Germinal center (tissue), 1 donor: ENCODE data around the gene NAALADL2.

ENCODE experiments used
- DNase-seq: peaks from one replicate; pipeline ENCODE4 v3.0.0; 2012; ENCODE audit warnings: mixed read lengths, low spot score

NAALADL2 gene

GRCh38 chr3:175001091-175001490 is 142.0 kb downstream of the NAALADL2 start:
- no peak for DNase-seq

DNA sequence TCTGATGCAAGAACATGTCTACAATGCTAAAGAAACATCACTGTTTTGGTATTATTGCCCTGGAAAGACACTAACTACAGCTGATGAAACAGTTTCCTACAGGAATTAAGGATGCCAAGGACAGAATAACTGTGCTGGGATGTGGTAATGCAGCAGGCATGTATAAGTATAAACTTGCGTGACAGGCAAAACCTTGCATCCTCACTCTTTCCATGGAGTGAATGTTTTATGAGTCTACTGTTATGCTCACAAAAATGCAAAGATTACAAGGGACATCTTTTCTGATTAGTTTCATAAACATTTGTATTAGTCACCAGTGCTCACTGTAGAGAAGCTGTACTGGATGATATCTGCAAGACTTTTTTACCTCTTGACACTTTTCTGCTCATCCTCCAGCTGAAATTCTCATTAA is 143.6 kb downstream of the NAALADL2 start:
- no peak for DNase-seq

GRCh38 chr3:175003590-175003989 is 144.5 kb downstream of the NAALADL2 start:
- no peak for DNase-seq

DNA sequence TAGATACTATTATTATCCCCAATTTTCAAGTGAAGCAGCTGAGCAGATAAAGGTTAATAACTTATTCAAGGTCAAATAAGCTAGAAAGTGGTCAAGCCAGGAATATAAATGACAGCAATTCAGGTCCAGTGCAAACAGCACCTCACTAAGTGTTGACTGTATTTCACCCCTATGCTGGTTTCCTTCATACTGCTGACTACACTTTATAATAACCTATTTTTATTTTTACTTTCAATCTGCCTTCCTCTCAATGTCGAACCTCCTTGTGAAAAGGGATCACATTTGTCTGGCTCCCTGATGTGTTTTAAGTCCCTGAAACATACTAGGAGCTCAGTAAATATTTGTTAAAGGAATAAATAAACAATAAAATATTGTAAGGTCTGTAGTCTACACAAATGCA is 146.1 kb downstream of the NAALADL2 start:
- DNase-seq = no peak

DNA sequence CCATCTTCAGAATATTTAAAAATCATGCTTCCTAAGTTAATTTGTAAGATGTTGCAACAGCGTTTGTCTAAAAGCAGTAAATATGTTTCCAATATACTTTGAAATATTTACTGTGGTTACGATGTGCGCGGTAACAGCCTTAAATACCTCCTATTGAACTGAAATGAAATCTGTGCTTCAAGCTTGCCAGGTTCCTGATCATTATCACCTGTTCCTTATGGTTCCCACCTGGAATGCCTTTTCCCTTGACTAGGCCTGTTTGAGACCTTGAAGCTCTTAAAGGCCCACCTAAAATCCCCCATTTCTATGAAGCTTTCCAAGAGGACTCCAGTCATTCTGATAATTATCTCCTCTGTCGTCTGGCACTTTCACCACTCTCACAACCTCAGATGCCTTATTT is 146.7 kb downstream of the NAALADL2 start:
- DNase-seq = no peak

DNA sequence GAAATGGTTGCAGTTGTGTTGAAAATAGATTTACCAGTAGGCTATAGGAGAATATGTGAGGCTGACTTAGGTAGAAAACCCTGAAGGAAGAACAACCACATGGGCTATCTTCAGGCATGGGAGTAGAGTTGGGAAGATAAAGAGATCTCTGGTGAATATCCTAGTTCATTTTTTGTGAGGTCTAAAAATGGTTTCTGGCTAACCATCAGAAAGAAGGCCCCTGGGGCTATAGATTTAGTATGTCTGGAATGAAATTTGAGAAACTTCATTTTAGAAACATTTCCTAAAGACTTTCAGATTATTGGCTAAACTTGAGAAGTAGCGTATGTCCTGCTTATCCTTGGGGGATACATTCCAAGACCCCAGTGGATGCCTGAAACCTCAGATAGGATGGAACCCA is 148.2 kb downstream of the NAALADL2 start:
- no peak for DNase-seq

- DNase-seq = no peak
These were observed 150.2 kb downstream of the NAALADL2 start for GRCh38 chr3:175009295-175009694.

DNA sequence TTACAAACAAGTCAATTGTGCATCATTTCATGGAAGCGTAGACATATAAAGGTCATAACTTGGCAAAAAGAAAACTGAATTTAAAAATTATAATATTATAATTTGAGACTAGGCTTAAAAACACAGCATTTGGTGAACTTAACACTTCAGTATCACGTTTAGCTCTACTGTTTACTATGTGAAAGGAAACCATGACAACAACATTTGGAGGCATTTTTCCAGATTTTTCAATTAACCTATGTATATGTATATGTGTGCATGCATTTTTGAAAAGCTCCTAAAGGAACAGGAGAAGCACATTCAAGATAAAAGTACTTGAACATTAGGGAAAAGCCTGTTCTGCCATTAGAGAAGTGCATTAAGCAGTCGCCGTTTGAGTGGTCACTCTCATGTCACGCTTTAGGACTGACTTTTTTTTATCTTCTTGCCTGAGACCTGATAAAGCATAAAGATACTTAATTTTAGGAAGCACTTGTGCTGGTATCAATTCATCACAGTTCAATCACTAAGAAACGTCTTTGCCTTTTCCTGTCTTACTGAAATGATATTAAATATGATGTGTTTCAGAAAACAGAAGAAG is 156.0 kb downstream of the NAALADL2 start:
- no peak for DNase-seq

DNA sequence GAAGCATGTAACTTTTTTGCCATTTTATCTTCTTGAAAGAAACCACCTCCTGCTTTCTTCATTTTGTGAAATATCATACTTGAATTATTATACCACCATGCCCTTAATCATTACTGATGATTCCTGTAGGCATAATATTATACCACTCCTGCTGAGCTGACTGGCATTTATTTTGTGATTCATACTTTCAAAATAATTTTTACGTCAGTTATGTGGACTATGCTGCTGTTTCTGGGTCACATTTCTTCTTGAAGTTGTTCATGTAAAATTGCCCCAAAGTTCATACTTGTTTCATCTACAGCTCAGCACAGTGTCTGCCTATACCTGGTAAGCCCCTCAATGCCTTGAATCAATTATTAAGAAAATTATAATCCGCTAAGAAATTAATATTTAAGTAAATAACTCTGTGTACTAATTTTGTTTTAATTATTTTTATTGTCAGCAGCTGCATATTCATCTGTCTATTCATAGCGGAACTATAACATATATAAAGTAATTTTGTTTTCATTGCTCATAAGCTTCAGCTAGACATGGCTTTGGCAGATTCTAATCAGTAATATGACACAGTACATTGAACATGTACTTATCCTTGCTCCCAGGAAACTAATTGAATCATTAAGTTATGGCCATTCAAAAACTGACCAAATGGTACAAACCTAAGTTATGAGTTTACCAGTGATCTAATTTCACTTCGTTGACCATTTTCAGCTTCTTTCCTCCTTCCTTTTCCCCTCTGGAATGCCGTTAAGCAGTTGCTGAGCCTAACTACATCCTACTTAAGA is 160.0 kb downstream of the NAALADL2 start:
- DNase-seq = no peak

DNA sequence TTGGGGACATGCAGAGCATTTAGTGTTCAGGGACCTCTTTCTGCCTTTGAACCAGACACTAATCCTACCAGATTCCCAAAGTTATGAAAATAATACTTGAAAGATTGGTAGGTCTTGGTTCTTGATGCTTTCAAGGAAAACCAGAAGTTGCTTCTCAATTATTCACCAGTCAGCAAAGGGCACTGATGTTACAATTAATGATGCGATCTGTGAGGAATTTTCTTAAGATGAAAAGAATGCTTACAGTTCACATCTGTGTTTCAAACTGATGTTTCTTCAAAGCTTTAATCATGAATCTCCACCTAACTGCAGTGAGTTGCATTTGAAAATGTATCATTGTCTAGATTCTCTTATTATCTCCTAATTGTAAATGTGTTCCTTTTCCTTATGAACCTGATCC is 161.0 kb downstream of the NAALADL2 start:
- no peak for DNase-seq

GRCh38 chr3:175029828-175030227 is 170.7 kb downstream of the NAALADL2 start:
- no peak for DNase-seq

GRCh38 chr3:175039875-175040274 is 180.7 kb downstream of the NAALADL2 start:
- no peak for DNase-seq

GRCh38 chr3:175041369-175041768 is 182.2 kb downstream of the NAALADL2 start:
- no peak for DNase-seq

GRCh38 chr3:175046601-175047000 is 187.5 kb downstream of the NAALADL2 start:
- no peak for DNase-seq

GRCh38 chr3:175047786-175048185 is 188.7 kb downstream of the NAALADL2 start:
- DNase-seq = no peak

DNA sequence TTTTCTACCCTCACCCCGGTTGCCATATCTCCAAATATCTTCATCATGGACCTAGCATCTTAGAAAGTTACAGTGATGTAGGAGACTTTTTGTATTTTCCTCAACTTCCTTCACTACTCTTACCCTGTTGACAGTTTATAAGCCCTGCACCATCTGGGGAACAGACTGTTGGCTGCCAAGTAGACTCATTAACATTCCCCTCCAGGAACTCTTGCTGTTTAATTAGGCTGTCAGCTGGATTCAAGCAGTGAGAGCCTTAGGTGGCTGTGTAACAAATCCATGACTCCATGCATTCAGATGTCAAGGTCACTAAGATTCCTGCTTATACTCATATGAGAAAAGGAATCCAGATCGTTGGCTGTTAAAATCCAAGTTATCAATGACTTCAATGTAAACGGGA is 198.3 kb downstream of the NAALADL2 start:
- DNase-seq = no peak

DNA sequence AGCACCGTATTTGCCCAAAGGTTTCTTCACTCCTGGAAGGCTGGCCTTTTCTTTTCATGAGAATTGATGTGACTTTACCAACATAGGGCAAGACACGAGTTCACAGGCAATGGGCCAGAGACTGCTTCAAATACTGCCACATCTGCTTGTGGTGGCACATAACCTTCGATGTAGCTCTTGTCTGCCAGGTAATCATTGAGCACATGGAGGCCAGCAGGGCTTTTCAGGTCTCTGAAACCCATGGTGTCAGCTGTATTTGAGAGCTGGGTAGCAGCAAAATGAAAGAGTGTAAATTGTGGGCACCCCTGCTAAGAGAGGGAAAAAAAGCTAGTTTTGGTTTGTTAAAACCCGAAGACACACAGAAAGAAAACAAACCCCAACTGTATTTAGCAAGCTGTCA is 200.7 kb downstream of the NAALADL2 start:
- DNase-seq = no peak

GRCh38 chr3:175065497-175065896 is 206.4 kb downstream of the NAALADL2 start:
- no peak for DNase-seq

DNA sequence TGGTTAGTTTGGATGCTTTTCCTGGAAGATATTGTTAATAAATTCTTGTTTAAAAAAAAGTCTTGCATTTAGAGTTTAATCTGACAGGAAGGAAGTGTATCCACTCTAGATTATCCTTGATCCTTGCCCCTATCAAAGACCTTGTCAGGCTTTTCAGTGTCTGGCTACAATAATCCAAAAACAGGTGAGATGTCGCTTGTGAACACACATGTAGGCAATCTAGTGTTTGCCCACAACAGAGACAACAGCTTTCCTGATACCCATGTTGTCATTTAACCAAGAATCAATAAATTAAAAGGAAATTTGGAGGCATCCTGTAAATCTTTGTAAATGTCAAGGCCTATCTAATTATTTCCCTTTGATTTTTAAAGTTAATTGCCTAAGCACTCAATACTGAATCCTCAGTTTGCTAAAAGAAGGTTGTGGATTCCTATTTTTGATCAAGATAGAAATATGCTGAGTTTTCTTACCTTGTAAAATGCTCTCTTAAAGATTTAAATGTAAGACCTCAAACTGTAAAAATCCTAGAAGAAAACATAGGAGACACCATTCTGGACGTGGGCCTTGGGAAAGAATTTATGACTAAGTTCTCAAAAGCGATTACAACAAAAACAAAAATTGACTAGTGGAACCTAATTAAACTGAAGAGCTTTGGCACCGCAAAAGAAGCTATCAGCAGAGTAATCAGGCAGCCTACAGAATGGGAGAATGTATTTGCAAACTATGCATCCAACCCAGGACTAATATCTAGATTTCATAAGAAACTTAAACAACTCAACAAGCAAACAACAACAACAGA is 207.7 kb downstream of the NAALADL2 start:
- DNase-seq = no peak

GRCh38 chr3:175068587-175068986 is 209.5 kb downstream of the NAALADL2 start:
- DNase-seq = no peak

DNA sequence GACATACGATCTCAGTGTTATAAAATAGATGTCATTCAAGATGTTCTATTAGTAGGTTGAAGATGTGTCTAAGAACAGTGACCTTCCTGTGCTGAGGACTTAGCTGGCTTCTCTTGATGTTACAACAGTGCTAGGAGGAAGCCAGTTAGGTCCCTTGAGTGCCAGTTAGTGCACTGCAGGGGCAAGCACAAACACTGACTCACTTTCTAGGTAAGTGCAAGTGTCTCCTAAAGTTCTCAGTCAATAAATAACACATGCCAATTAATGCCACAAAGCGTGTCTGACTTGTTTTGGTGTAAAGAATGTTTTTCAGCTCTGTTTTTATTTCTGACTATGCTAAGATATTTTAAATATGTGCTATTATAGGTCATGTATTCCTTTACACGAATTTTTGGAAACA is 211.8 kb downstream of the NAALADL2 start:
- DNase-seq = no peak

GRCh38 chr3:175073219-175073905 is 214.2 kb downstream of the NAALADL2 start:
- DNase-seq = no peak

DNA sequence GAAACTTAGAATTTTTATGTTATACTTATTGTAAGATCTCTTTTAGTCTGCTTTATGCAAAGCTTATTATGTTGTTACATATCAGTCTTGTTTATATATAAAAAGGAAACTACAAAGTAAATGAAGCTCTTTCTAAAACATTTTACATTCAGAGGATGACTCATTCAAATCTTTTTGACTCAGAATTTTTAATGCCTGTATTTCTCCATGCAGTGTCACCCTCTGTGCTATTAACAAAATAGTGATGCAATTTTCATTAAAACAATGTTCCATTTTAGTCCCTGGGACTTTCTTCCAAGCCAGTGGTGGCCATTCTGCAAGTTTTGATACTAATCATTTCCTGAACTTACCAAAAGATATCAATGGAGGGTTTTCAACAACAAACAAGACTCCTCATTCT is 216.1 kb downstream of the NAALADL2 start:
- DNase-seq = no peak
